A549 (cell line): Measurements from ENCODE around the gene RBBP7. TPM values are rescaled to one million over a fixed set of nuclear protein-coding genes. Genes with fewer than 3 reads are reported as not detected.

Experiments used
- ATAC-seq, 2 experiments: fragments of 200-7000 bp in 1 of 2; fragments of >200 bp in 1 of 2; cut with Nextera tagmentation in 1 of 2; cut with Tn5 transposase in 1 of 2; 3 replicates each; pipeline versions ENCODE4 v1.8.0 to v1.9.1; 2018 to 2020; ENCODE audit warnings: mild to moderate bottlenecking in 1 of 2, moderate library complexity in 1 of 2
- CTCF ChIA-PET: fragments of 300-600 bp; sonication (Branson Sonifier 250); formaldehyde crosslinking; extraction: SDS; loops from one replicate; lab custom pipeline; 2021; ENCODE audit warnings: antibody characterized with exemption, inconsistent platforms; lab: Yijun Ruan, JAX
- POLR2A ChIA-PET: fragments of 350-600 bp; formaldehyde crosslinking; extraction: SDS; loops from one replicate; lab custom pipeline; 2021; ENCODE audit warnings: antibody characterized with exemption, inconsistent platforms; lab: Yijun Ruan, JAX
- DNase-seq, 2 experiments: peaks; one replicate each; pipeline versions ENCODE4 v3.0.0 to v3.0.0-alpha.2; 2011 to 2016; ENCODE audit warnings: low read depth in 1 of 2, low spot score in 1 of 2
- FAIRE-seq: peaks from 2 replicates; lab custom pipeline; 2011; peaks lifted over from hg19 to GRCh38; lab: Jason Lieb, UNC
- H3K27ac ChIP-seq, 2 experiments: fragments of >200 bp; sonication (Bioruptor Twin); formaldehyde crosslinking; 3 replicates each; pipeline ENCODE4 v1.5.1; 2016 to 2017
- H3K4me1 ChIP-seq: fragments of >200 bp; sonication (Bioruptor Twin); formaldehyde crosslinking; 3 replicates; pipeline ENCODE4 v1.6.1; 2016
- H3K4me2 ChIP-seq: fragments of >200 bp; sonication (Bioruptor Twin); formaldehyde crosslinking; 3 replicates; pipeline ENCODE4 v1.6.1; 2016
- H3K4me3 ChIP-seq: fragments of >200 bp; sonication (Bioruptor Twin); formaldehyde crosslinking; 3 replicates; pipeline ENCODE4 v1.5.1; 2016
- H3K9me3 ChIP-seq: fragments of >200 bp; sonication (Bioruptor Twin); formaldehyde crosslinking; 3 replicates; pipeline ENCODE4 v1.6.1; 2016
- CBX2 ChIP-seq: fragments of 200-600 bp; sonication (generic); IDR thresholded peaks from 2 replicates; pipeline ENCODE4 v1.6.1; 2016; ENCODE audit warnings: low read depth, mild to moderate bottlenecking, borderline replicate concordance
- CEBPB ChIP-seq, 2 experiments: fragments of >200 bp in 1 of 2; sonication (Bioruptor Twin) in 1 of 2; formaldehyde crosslinking in 1 of 2; IDR thresholded peaks; 2 replicates each; pipeline ENCODE4 v1.6.1; 2012 to 2016
- CHD4 ChIP-seq: fragments of 200-600 bp; sonication (generic); IDR thresholded peaks from 2 replicates; pipeline ENCODE4 v1.6.1; 2016; ENCODE audit warnings: antibody characterized with exemption, mild to moderate bottlenecking, borderline replicate concordance
- EHF ChIP-seq: fragments of 250-450 bp; sonication (Bioruptor Pico); IDR thresholded peaks from 2 replicates; pipeline ENCODE4 v1.5.0; 2020; ENCODE audit warnings: mild to moderate bottlenecking
- ESRRA ChIP-seq: fragments of 150-350 bp; IDR thresholded peaks from 2 replicates; pipeline ENCODE4 v1.6.1; 2014; ENCODE audit warnings: mild to moderate bottlenecking, low read length, borderline replicate concordance
- FOSB ChIP-seq: fragments of 250-450 bp; sonication (Bioruptor Pico); IDR thresholded peaks from 2 replicates; pipeline ENCODE4 v1.5.0; 2020; ENCODE audit warnings: mild to moderate bottlenecking, moderate library complexity
- FOSL2 ChIP-seq, 2 experiments: fragments of 450-650 bp in 1 of 2; fragments of >200 bp in 1 of 2; sonication (Bioruptor Twin) in 1 of 2; formaldehyde crosslinking; IDR thresholded peaks; 2 replicates each; pipeline versions ENCODE4 v1.5.0 to v1.6.1; 2016 to 2020; ENCODE audit warnings: mild to moderate bottlenecking in 1 of 2, moderate library complexity in 1 of 2
- GATA3 ChIP-seq: IDR thresholded peaks from 2 replicates; pipeline ENCODE4 v1.6.1; 2012; ENCODE audit warnings: borderline replicate concordance
- HMGXB4 ChIP-seq: fragments of 250-450 bp; sonication (Bioruptor Pico); IDR thresholded peaks from 2 replicates; pipeline ENCODE4 v1.5.0; 2021; ENCODE audit warnings: mild to moderate bottlenecking, moderate library complexity, borderline replicate concordance
- HOXB13 ChIP-seq: fragments of 250-450 bp; sonication (Bioruptor Pico); IDR thresholded peaks from 2 replicates; pipeline ENCODE4 v1.5.0; 2020; ENCODE audit warnings: low read depth, mild to moderate bottlenecking, moderate library complexity
- HOXB5 ChIP-seq: fragments of 250-450 bp; sonication (Bioruptor Pico); IDR thresholded peaks from 2 replicates; pipeline ENCODE4 v1.5.0; 2020; ENCODE audit warnings: mild to moderate bottlenecking, moderate library complexity
- JUNB ChIP-seq: fragments of >200 bp; sonication (Bioruptor Twin); formaldehyde crosslinking; IDR thresholded peaks from 2 replicates; pipeline ENCODE4 v1.6.1; 2016
- KDM1A ChIP-seq: fragments of 200-600 bp; sonication (generic); IDR thresholded peaks from 2 replicates; pipeline ENCODE4 v1.6.1; 2016; ENCODE audit warnings: low read depth, mild to moderate bottlenecking
- KDM5A ChIP-seq: fragments of 200-600 bp; sonication (generic); IDR thresholded peaks from 2 replicates; pipeline ENCODE4 v1.6.1; 2016; ENCODE audit warnings: antibody characterized with exemption, mild to moderate bottlenecking
- MAFK ChIP-seq: fragments of 450-650 bp; IDR thresholded peaks from 2 replicates; pipeline ENCODE4 v1.6.1; 2014; ENCODE audit not compliant: partially characterized antibody
- MYC ChIP-seq: IDR thresholded peaks from 2 replicates; pipeline ENCODE4 v1.6.1; 2012; ENCODE audit warnings: mild to moderate bottlenecking, inconsistent platforms, low read length, improper control_type of control experiment, borderline replicate concordance
- NPAS2 ChIP-seq: fragments of 250-450 bp; sonication (Bioruptor Pico); IDR thresholded peaks from 2 replicates; pipeline ENCODE4 v1.8.0; 2022; ENCODE audit warnings: mild to moderate bottlenecking, moderate library complexity, borderline replicate concordance
- NR3C1 ChIP-seq: fragments of >200 bp; sonication (Bioruptor Twin); formaldehyde crosslinking; IDR thresholded peaks from 3 replicates; pipeline ENCODE4 v1.6.1; 2017
- PHF8 ChIP-seq: fragments of 200-600 bp; sonication (generic); IDR thresholded peaks from 2 replicates; pipeline ENCODE4 v1.6.1; 2016; ENCODE audit warnings: low read depth, mild to moderate bottlenecking, antibody characterized with exemption, moderate library complexity, borderline replicate concordance
- POLR2A ChIP-seq: IDR thresholded peaks from 2 replicates; pipeline ENCODE4 v1.6.1; 2012; ENCODE audit warnings: mild to moderate bottlenecking, low read length
- RAD21 ChIP-seq, 2 experiments: fragments of >200 bp in 1 of 2; sonication (Bioruptor Twin) in 1 of 2; formaldehyde crosslinking in 1 of 2; IDR thresholded peaks in 1 of 2; conservative IDR thresholded peaks in 1 of 2; 2 replicates in 1 of 2; 3 replicates in 1 of 2; pipeline ENCODE4 v1.6.1; 2012 to 2018; ENCODE audit warnings: inconsistent platforms in 1 of 2
- RFX5 ChIP-seq: fragments of 450-650 bp; IDR thresholded peaks from 2 replicates; pipeline ENCODE4 v1.7.1; 2014; ENCODE audit warnings: antibody characterized with exemption, mild to moderate bottlenecking, moderate library complexity
- SMC3 ChIP-seq: fragments of >200 bp; sonication (Bioruptor Twin); formaldehyde crosslinking; IDR thresholded peaks from 3 replicates; pipeline ENCODE4 v1.6.1; 2018; ENCODE audit warnings: inconsistent platforms
- TFCP2L1 ChIP-seq: fragments of 250-450 bp; sonication (Bioruptor Pico); IDR thresholded peaks from 2 replicates; pipeline ENCODE4 v1.5.0; 2021; ENCODE audit warnings: mild to moderate bottlenecking
- ZC3H11A ChIP-seq: fragments of 450-650 bp; IDR thresholded peaks from 2 replicates; pipeline ENCODE4 v1.6.1; 2014; ENCODE audit warnings: antibody characterized with exemption, mild to moderate bottlenecking
- ZFP36 ChIP-seq: fragments of 450-650 bp; IDR thresholded peaks from 2 replicates; pipeline ENCODE4 v1.6.1; 2014; ENCODE audit warnings: borderline replicate concordance; ENCODE audit not compliant: partially characterized antibody
- WGBS: methylation state at CpG from one replicate; pipeline ENCODE4 v1.1.6; 2017; ENCODE audit errors: missing lambda C conversion rate; 5-methylcytosine and 5-hydroxymethylcytosine counted together
- polyA plus RNA-seq, 4 experiments: library from polyadenylated mRNA; depleted of rRNA in 3 of 4; stranded (reverse); fragments of >200 nt; fragmentation: RNase III in 1 of 4; extraction: RNeasy Plus Mini Kit Qiagen cat#74134 plus additional on column Dnase treatment in 1 of 4; gene quantifications; 2 replicates in 3 of 4; 3 replicates in 1 of 4; pipeline ENCODE4 v1.2.3, GENCODE V29; 2011 to 2017
- TF ChIP-seq, protein P1 (sequence below): fragments of >200 bp; sonication (Bioruptor Twin); formaldehyde crosslinking; IDR thresholded peaks from 2 replicates; pipeline ENCODE4 v1.6.1; 2016
- TF ChIP-seq, protein P2 (sequence below): fragments of >200 bp; sonication (Bioruptor Twin); formaldehyde crosslinking; IDR thresholded peaks from 3 replicates; pipeline ENCODE4 v1.6.1; 2016
- TF ChIP-seq, protein P3 (sequence below): IDR thresholded peaks from 2 replicates; pipeline ENCODE4 v1.6.1; 2012
- TF ChIP-seq, protein P4 (sequence below): fragments of 150-350 bp; IDR thresholded peaks from 2 replicates; pipeline ENCODE4 v1.6.1; 2014; ENCODE audit warnings: low read depth, mild to moderate bottlenecking, low read length

Gene RBBP7
- polyA plus RNA-seq, 2 of the 4 experiments (the other 2 are of a cell fraction): 222 to 301 TPM

DNA sequence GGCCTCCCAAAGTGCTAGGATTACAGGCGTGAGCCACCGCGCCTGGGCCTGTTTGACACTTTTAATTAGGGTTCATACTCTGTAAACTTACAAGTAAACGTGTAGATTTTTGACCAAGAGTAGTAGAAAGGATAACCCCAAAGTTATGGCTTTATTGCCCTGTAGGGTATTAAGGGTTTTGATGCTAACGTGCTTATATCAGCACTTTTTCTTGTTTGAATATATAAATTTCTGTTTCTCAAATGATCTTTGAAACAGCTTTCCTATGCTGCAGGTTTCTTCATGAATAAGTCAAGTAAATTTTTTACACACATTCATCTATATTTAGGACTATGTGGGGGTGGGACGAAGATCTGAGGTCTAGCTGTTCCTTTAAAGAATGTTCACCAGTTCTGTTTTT lies 47.0 kb upstream of the RBBP7 start:
- Histone ChIP-seq H3K27ac (no peak overlapping the region), H3K4me3 (no peak overlapping the region), H3K9me3 (no peaks in the 10 kb centered on the region), H3K4me1 (no peaks in the 10 kb centered on the region), H3K4me2 (no peak overlapping the region)
- 56% methylated on average over 6 of the region's 6 CpGs for WGBS
- POLR2A ChIA-PET: no interaction called here
- DNase-seq (no peak), FAIRE-seq (no peak), ATAC-seq (no peak)
- CTCF ChIA-PET: interaction anchor here (1.2 to 1.3 kb wide), 2 partner anchors 34 to 129 kb away, joined by 4 read pairs; no protein-coding TSS in a partner anchor
- TF ChIP-seq MAFK (peak; percentile 71), KDM1A (no peak)
- TF ChIP-seq, all 56 proteins: peak for 1

DNA sequence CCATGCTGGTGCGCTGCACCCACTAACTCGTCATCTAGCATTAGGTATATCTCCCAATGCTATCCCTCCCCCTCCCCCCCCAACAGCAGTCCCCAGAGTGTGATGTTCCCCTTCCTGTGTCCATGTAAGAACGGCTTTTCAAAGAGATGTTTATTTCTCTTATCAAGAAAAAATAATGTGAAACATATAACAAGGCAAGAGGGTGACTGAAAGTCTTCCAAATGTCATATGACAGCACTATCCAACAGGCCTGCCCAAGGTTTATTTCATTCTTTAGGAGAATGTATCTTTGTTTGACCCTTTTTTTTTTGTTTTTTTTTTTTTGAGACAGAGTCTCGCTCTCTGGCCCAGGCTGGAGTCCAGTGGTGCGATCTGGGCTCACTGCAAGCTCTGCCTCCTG lies 46.4 kb upstream of the RBBP7 start:
- ATAC-seq: no peak
- POLR2A ChIA-PET: no interaction called here
- Histone ChIP-seq H3K4me1 (no peaks in the 10 kb centered on the region), H3K4me2 (no peak overlapping the region), H3K9me3 (no peaks in the 10 kb centered on the region), H3K27ac (no peak overlapping the region), H3K4me3 (no peak overlapping the region)
- 74% methylated on average over 4 of the region's 5 CpGs for WGBS
- CTCF ChIA-PET: no interaction called here
- FAIRE-seq: no peak
- TF ChIP-seq ZFP36: no peak
- no peak for TF ChIP-seq RFX5
- TF ChIP-seq FOSL2 (IDR thresholded peaks at IDR 0.05): no peak
- TF ChIP-seq FOSL2 (CRISPR knock-in tag; IDR thresholded peaks at IDR 0.05): no peak
- no peak for TF ChIP-seq CHD4
- TF ChIP-seq, protein P1, sequence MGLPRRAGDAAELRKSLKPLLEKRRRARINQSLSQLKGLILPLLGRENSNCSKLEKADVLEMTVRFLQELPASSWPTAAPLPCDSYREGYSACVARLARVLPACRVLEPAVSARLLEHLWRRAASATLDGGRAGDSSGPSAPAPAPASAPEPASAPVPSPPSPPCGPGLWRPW: no peak
- TF ChIP-seq HOXB5: no peak
- TF ChIP-seq HOXB13 (CRISPR knock-in tag): no peak
- no peak for TF ChIP-seq MAFK
- no peak for TF ChIP-seq CBX2
- no peak for TF ChIP-seq KDM5A
- no peak for TF ChIP-seq MYC
- no peak for TF ChIP-seq GATA3
- no peak for TF ChIP-seq JUNB
- no peak for TF ChIP-seq ESRRA
- no peak for TF ChIP-seq CEBPB (IDR thresholded peaks at IDR 0.05)
- no peak for TF ChIP-seq FOSB
- TF ChIP-seq POLR2A: no peak
- TF ChIP-seq HMGXB4 (CRISPR knock-in tag): no peak
- no peak for TF ChIP-seq SMC3
- TF ChIP-seq RAD21 (conservative IDR thresholded peaks at IDR 0.05 in 1 of 2, IDR thresholded peaks at IDR 0.05 in 1 of 2): no peak
- DNase-seq: no peak

DNA sequence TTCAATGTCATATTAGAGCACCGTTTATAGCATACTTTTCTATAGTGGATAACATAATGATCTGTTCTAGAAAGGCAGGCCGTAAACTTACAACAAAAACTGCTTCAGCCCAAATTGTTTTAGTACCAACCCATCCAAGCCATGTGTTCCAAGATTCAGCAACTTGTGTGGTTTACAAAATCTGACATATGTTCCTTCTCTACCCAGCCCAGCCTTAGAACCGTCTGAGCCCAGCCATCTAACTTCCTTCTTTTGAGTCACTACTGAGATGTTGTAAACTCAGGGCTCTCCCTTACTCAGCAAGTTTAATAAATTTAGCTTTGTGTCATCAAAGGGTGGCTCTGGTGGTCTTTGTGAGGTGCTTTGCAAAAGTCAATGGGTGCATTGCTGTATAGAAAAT lies 43.9 kb upstream of the RBBP7 start:
- 61% methylated on average over 3 of the region's 3 CpGs for WGBS
- ATAC-seq: no peak
- Histone ChIP-seq H3K4me1 (no peaks in the 10 kb centered on the region), H3K9me3 (no peaks in the 10 kb centered on the region), H3K4me3 (no peak overlapping the region), H3K27ac (no peak overlapping the region), H3K4me2 (no peak overlapping the region)
- POLR2A ChIA-PET: no interaction called here
- CTCF ChIA-PET: no interaction called here
- no peak for FAIRE-seq
- TF ChIP-seq SMC3 (no peak), NPAS2 (CRISPR knock-in tag) (no peak), ZC3H11A (no peak), CHD4 (no peak), PHF8 (no peak), JUNB (no peak), EHF (CRISPR knock-in tag) (no peak), POLR2A (no peak), CBX2 (no peak), NR3C1 (no peak), TFCP2L1 (CRISPR knock-in tag) (no peak)
- TF ChIP-seq, protein P2, sequence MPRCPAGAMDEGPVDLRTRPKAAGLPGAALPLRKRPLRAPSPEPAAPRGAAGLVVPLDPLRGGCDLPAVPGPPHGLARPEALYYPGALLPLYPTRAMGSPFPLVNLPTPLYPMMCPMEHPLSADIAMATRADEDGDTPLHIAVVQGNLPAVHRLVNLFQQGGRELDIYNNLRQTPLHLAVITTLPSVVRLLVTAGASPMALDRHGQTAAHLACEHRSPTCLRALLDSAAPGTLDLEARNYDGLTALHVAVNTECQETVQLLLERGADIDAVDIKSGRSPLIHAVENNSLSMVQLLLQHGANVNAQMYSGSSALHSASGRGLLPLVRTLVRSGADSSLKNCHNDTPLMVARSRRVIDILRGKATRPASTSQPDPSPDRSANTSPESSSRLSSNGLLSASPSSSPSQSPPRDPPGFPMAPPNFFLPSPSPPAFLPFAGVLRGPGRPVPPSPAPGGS: no peak
- TF ChIP-seq, protein P3, sequence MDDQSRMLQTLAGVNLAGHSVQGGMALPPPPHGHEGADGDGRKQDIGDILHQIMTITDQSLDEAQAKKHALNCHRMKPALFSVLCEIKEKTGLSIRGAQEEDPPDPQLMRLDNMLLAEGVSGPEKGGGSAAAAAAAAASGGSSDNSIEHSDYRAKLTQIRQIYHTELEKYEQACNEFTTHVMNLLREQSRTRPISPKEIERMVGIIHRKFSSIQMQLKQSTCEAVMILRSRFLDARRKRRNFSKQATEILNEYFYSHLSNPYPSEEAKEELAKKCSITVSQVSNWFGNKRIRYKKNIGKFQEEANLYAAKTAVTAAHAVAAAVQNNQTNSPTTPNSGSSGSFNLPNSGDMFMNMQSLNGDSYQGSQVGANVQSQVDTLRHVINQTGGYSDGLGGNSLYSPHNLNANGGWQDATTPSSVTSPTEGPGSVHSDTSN: no peak
- TF ChIP-seq, protein P4, sequence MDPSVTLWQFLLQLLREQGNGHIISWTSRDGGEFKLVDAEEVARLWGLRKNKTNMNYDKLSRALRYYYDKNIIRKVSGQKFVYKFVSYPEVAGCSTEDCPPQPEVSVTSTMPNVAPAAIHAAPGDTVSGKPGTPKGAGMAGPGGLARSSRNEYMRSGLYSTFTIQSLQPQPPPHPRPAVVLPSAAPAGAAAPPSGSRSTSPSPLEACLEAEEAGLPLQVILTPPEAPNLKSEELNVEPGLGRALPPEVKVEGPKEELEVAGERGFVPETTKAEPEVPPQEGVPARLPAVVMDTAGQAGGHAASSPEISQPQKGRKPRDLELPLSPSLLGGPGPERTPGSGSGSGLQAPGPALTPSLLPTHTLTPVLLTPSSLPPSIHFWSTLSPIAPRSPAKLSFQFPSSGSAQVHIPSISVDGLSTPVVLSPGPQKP: no peak
- DNase-seq: no peak
